Putamen (tissue), 1 donor: Measurements from ENCODE around the gene ARFRP1.

Experiments
- DNase-seq: peaks from one replicate; pipeline ENCODE4 v3.0.0-alpha.2; 2016; ENCODE audit warnings: low spot score

ARFRP1 gene

GRCh38 chr20:63707558-63708300 lies at the start of gene ARFRP1, which contains the start of gene ZGPAT:
Gene ARFRP1, minus strand, starts transcription at chr20:63707976. Its CDS starts 885 bp downstream, at chr20:63707091.
Gene ZGPAT, plus strand, starts transcription at chr20:63708039. Its CDS starts 542 bp downstream, at chr20:63708581.
- DNase-seq, result peak; percentile 89

GRCh38 chr20:63756648-63756991 lies 48.8 kb upstream of the ARFRP1 start:
- no peak for DNase-seq

- no peak for DNase-seq
Observed at GRCh38 chr20:63755933-63756647, 48.3 kb upstream of the ARFRP1 start.

GRCh38 chr20:63754008-63754407 lies 46.2 kb upstream of the ARFRP1 start:
- no peak for DNase-seq

- no peak for DNase-seq
Observed at GRCh38 chr20:63753381-63753780, 45.6 kb upstream of the ARFRP1 start.

- no peak for DNase-seq
Observed at GRCh38 chr20:63752411-63753101, 44.8 kb upstream of the ARFRP1 start.

GRCh38 chr20:63751471-63752271 lies 43.9 kb upstream of the ARFRP1 start:
- no peak for DNase-seq

- no peak for DNase-seq
Observed at GRCh38 chr20:63750807-63751470, 43.2 kb upstream of the ARFRP1 start.

GRCh38 chr20:63749597-63750508 lies 42.1 kb upstream of the ARFRP1 start:
- no peak for DNase-seq

GRCh38 chr20:63748934-63749270 lies 41.1 kb upstream of the ARFRP1 start:
- no peak for DNase-seq

- DNase-seq, result no peak
Observed at GRCh38 chr20:63748070-63748933, 40.5 kb upstream of the ARFRP1 start.

- no peak for DNase-seq
Observed at GRCh38 chr20:63747622-63748069, 39.9 kb upstream of the ARFRP1 start.

- DNase-seq, result no peak
Observed at GRCh38 chr20:63746751-63747315, 39.1 kb upstream of the ARFRP1 start.

GRCh38 chr20:63745961-63746731 lies 38.4 kb upstream of the ARFRP1 start:
- no peak for DNase-seq

GRCh38 chr20:63745424-63745805 lies 37.6 kb upstream of the ARFRP1 start:
- no peak for DNase-seq

- no peak for DNase-seq
Observed at GRCh38 chr20:63744574-63745423, 37.0 kb upstream of the ARFRP1 start.

- no peak for DNase-seq
Observed at GRCh38 chr20:63744158-63744557, 36.4 kb upstream of the ARFRP1 start.
